ENCODE results near the gene LGALS9C.
"Not testable (repeated sequence)": the region's sequence is repeated elsewhere in the genome, so short reads cannot be mapped to it uniquely, and the experiment has no call there.

LGALS9C gene

DNA sequence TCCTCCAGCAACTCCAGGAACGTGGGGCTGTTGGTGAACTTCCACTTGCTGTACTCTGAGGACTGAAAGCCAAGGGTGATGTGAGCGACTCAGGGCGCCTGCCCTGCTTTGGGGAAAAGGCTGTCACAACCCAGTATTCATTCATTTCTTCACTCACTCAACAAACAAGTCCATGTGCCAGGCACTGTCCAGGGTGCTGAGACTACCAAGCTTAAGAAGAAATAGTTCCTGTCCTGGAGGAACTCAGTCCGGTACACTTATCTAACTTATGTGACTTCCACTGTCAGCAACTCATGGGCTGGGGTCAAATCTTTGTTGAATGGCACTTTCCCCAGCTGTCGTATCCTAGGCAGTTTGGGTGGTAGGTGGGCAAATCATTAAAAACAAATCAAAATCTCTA is 26.6 kb downstream of the LGALS9C start:
- H3K27me3 ChIP-seq (ENCODE audit: control insufficient read depth in 1 of 2, insufficient read depth in 2 of 2, low read length in 2 of 2); H3K4me3 ChIP-seq (ENCODE audit: low read depth in 1 of 2, low read length in 2 of 2); H3K9ac ChIP-seq (ENCODE audit: low read length): not testable (repeated sequence)

DNA sequence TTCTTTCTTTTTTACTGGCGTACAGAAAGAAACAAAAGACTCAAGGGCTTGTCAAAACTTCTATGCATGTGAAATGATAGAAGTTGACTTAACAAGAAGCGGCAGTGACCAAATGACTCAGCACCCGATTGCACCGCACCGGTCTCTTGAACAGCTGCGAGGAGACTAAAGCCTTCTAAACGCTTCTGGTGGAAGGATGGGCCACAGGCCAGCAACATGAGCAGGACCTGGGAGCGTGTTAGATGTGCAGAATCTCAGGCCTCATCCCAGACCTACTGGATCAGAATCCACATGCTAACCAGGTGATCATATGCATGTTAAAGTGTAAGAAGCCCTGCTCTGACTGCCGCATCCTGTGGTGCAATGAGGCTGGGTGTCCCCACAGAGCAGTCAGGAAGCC is 31.1 kb downstream of the LGALS9C start:
- not testable (repeated sequence) for H3K4me1 ChIP-seq (ENCODE audit: insufficient read depth, low read length); H3K4me3 ChIP-seq (ENCODE audit: low read depth in 1 of 2, low read length in 2 of 2); H3K27me3 ChIP-seq (ENCODE audit: control insufficient read depth in 1 of 2, insufficient read depth in 2 of 2, low read length in 2 of 2); H3K36me3 ChIP-seq (ENCODE audit: insufficient read depth, low read length); H3K9me3 ChIP-seq (ENCODE audit: low read length); H3K9ac ChIP-seq (ENCODE audit: low read length); H3K27ac ChIP-seq (ENCODE audit: low read depth, low read length)

More for the DNA sequence above, 26.6 kb downstream of the LGALS9C start:
- H3K36me3 ChIP-seq (ENCODE audit: insufficient read depth, low read length); H3K27ac ChIP-seq (ENCODE audit: low read depth, low read length); H3K4me1 ChIP-seq (ENCODE audit: insufficient read depth, low read length); H3K9me3 ChIP-seq (ENCODE audit: low read length): not testable (repeated sequence)

- not testable (repeated sequence) for H3K4me3 ChIP-seq (ENCODE audit: low read depth in 1 of 2, low read length in 2 of 2); H3K4me1 ChIP-seq (ENCODE audit: insufficient read depth, low read length); H3K36me3 ChIP-seq (ENCODE audit: insufficient read depth, low read length); H3K9me3 ChIP-seq (ENCODE audit: low read length); H3K9ac ChIP-seq (ENCODE audit: low read length); H3K27ac ChIP-seq (ENCODE audit: low read depth, low read length); H3K27me3 ChIP-seq (ENCODE audit: control insufficient read depth in 1 of 2, insufficient read depth in 2 of 2, low read length in 2 of 2)
Measured at GRCh38 chr17:18508667-18509066, 32.1 kb downstream of the LGALS9C start.

GRCh38 chr17:18521100-18521499 is 44.5 kb downstream of the LGALS9C start:
- H3K27ac ChIP-seq (ENCODE audit: low read depth, low read length); H3K36me3 ChIP-seq (ENCODE audit: insufficient read depth, low read length); H3K27me3 ChIP-seq (ENCODE audit: control insufficient read depth in 1 of 2, insufficient read depth in 2 of 2, low read length in 2 of 2); H3K9ac ChIP-seq (ENCODE audit: low read length); H3K9me3 ChIP-seq (ENCODE audit: low read length); H3K4me3 ChIP-seq (ENCODE audit: low read depth in 1 of 2, low read length in 2 of 2); H3K4me1 ChIP-seq (ENCODE audit: insufficient read depth, low read length): not testable (repeated sequence)

- H3K4me1 ChIP-seq (ENCODE audit: insufficient read depth, low read length); H3K27me3 ChIP-seq (ENCODE audit: control insufficient read depth in 1 of 2, insufficient read depth in 2 of 2, low read length in 2 of 2); H3K36me3 ChIP-seq (ENCODE audit: insufficient read depth, low read length); H3K9me3 ChIP-seq (ENCODE audit: low read length); H3K9ac ChIP-seq (ENCODE audit: low read length); H3K4me3 ChIP-seq (ENCODE audit: low read depth in 1 of 2, low read length in 2 of 2); H3K27ac ChIP-seq (ENCODE audit: low read depth, low read length): not testable (repeated sequence)
Measured at GRCh38 chr17:18525015-18525414, 48.4 kb downstream of the LGALS9C start.

GRCh38 chr17:18526168-18526800 is 49.7 kb downstream of the LGALS9C start:
- not testable (repeated sequence) for H3K36me3 ChIP-seq (ENCODE audit: insufficient read depth, low read length); H3K9ac ChIP-seq (ENCODE audit: low read length); H3K27me3 ChIP-seq (ENCODE audit: control insufficient read depth in 1 of 2, insufficient read depth in 2 of 2, low read length in 2 of 2); H3K9me3 ChIP-seq (ENCODE audit: low read length); H3K4me1 ChIP-seq (ENCODE audit: insufficient read depth, low read length); H3K4me3 ChIP-seq (ENCODE audit: low read depth in 1 of 2, low read length in 2 of 2); H3K27ac ChIP-seq (ENCODE audit: low read depth, low read length)

DNA sequence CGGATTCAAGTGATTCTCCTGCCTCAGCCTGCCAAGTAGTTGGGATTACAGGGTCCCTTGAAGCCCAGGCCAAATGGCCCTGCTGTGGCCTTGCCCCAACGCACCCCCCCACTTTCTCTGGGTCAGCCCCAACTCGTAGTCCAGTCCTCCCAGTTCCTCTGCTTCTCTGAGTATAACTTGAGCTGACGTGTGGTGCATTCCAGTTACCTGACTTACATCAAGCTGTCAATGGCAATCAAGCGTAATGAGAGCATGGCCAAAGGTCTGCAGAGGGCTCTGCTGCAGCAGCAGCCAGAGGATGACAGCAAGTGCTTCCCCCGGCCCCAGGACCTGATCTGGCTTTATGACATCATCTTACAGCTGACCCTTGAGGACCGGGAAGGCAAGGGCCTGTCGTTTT is 50.8 kb downstream of the LGALS9C start:
- not testable (repeated sequence) for H3K4me1 ChIP-seq (ENCODE audit: insufficient read depth, low read length); H3K36me3 ChIP-seq (ENCODE audit: insufficient read depth, low read length); H3K9me3 ChIP-seq (ENCODE audit: low read length); H3K27ac ChIP-seq (ENCODE audit: low read depth, low read length); H3K9ac ChIP-seq (ENCODE audit: low read length); H3K27me3 ChIP-seq (ENCODE audit: control insufficient read depth in 1 of 2, insufficient read depth in 2 of 2, low read length in 2 of 2); H3K4me3 ChIP-seq (ENCODE audit: low read depth in 1 of 2, low read length in 2 of 2)

GRCh38 chr17:18528435-18528834 is 51.8 kb downstream of the LGALS9C start:
- H3K9ac ChIP-seq (ENCODE audit: low read length); H3K4me1 ChIP-seq (ENCODE audit: insufficient read depth, low read length); H3K4me3 ChIP-seq (ENCODE audit: low read depth in 1 of 2, low read length in 2 of 2); H3K9me3 ChIP-seq (ENCODE audit: low read length); H3K36me3 ChIP-seq (ENCODE audit: insufficient read depth, low read length); H3K27me3 ChIP-seq (ENCODE audit: control insufficient read depth in 1 of 2, insufficient read depth in 2 of 2, low read length in 2 of 2); H3K27ac ChIP-seq (ENCODE audit: low read depth, low read length): not testable (repeated sequence)

DNA sequence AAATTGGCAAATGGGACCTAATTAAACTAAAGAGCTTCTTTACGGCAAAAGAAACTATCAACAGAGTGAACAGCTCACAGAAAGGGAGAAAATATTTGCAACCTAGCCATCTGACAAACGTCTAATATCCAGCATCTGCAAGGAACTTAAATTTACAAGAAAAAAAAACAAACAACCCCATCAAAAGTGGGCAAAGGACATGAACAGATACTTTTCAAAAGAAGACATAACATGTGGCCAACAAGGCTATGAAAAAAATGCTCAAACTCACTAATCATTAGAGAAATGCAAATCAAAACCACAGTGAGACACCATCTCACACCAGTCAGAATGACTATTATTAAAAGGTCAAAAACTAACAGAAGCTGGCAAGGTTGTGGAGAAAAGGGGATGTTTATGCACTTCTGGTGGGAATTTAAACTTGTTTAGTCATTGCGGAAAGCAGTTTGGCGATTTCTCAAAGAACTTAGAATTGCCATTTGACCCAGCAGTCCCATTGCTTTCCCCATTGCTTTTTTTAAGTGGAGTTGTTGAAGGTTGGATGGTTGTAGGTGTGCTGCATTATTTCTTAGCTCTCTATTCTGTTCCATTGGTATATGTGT is 52.4 kb downstream of the LGALS9C start:
- H3K9ac ChIP-seq (ENCODE audit: low read length); H3K27ac ChIP-seq (ENCODE audit: low read depth, low read length); H3K27me3 ChIP-seq (ENCODE audit: control insufficient read depth in 1 of 2, insufficient read depth in 2 of 2, low read length in 2 of 2); H3K4me1 ChIP-seq (ENCODE audit: insufficient read depth, low read length); H3K4me3 ChIP-seq (ENCODE audit: low read depth in 1 of 2, low read length in 2 of 2); H3K36me3 ChIP-seq (ENCODE audit: insufficient read depth, low read length); H3K9me3 ChIP-seq (ENCODE audit: low read length): not testable (repeated sequence)

- not testable (repeated sequence) for H3K9me3 ChIP-seq (ENCODE audit: low read length); H3K27ac ChIP-seq (ENCODE audit: low read depth, low read length); H3K9ac ChIP-seq (ENCODE audit: low read length); H3K4me1 ChIP-seq (ENCODE audit: insufficient read depth, low read length); H3K4me3 ChIP-seq (ENCODE audit: low read depth in 1 of 2, low read length in 2 of 2); H3K36me3 ChIP-seq (ENCODE audit: insufficient read depth, low read length); H3K27me3 ChIP-seq (ENCODE audit: control insufficient read depth in 1 of 2, insufficient read depth in 2 of 2, low read length in 2 of 2)
Measured at GRCh38 chr17:18530405-18530804, 53.8 kb downstream of the LGALS9C start.

DNA sequence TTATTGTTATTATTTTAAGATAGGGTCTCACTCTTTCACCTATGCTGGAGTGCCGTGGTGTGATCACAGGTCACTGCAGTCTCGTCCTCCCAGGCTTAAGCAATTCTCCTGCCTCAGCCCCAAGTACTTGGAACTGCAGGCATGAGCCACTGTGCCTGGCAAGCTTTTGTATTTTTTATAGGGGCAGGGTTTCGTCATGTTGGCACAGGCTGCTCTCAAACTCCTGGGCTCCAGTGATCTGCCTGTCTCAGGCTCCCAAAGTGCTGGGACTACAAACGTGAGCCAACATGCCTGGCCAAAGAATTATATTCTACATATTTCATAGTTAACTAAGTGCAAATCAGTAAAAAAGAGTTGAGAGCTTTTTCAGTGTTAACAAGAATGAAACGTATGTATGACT is 65.6 kb downstream of the LGALS9C start:
- H3K27ac ChIP-seq (ENCODE audit: low read depth, low read length); H3K4me3 ChIP-seq (ENCODE audit: low read depth in 1 of 2, low read length in 2 of 2); H3K4me1 ChIP-seq (ENCODE audit: insufficient read depth, low read length); H3K9me3 ChIP-seq (ENCODE audit: low read length); H3K27me3 ChIP-seq (ENCODE audit: control insufficient read depth in 1 of 2, insufficient read depth in 2 of 2, low read length in 2 of 2); H3K36me3 ChIP-seq (ENCODE audit: insufficient read depth, low read length); H3K9ac ChIP-seq (ENCODE audit: low read length): not testable (repeated sequence)

DNA sequence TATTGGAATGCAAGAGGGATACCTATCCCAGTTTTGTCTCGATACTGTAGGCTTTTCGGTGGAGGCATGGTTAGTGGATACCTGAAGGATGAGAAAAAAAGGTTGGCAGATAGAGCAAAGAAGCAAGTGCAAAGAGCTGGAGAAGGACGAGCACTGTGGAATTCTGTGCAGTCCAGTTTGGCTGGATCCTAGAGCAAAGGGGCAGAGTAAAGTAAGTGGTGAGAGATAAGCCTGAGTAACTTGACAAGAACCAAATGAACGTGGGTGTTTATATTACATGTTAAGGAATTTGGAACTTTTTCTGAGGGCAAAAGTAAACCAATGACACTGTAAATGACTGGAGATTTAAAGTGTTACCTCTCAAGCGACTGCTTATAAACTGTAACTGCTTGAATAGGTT is 66.3 kb downstream of the LGALS9C start:
- H3K27me3 ChIP-seq (ENCODE audit: control insufficient read depth in 1 of 2, insufficient read depth in 2 of 2, low read length in 2 of 2); H3K27ac ChIP-seq (ENCODE audit: low read depth, low read length); H3K9ac ChIP-seq (ENCODE audit: low read length); H3K9me3 ChIP-seq (ENCODE audit: low read length); H3K36me3 ChIP-seq (ENCODE audit: insufficient read depth, low read length); H3K4me3 ChIP-seq (ENCODE audit: low read depth in 1 of 2, low read length in 2 of 2); H3K4me1 ChIP-seq (ENCODE audit: insufficient read depth, low read length): not testable (repeated sequence)

All from muscle layer of colon (tissue), 2 donors.